ENCODE results near the gene RALA. TPM values are rescaled to one million over a fixed set of nuclear protein-coding genes. Genes with fewer than 3 reads are reported as not detected.

RALA gene
- total and polyA plus RNA-seq, 2 of the 13 experiments (the other 11 are each of a cell fraction or from before 2014, with no cell fraction given) = 11.8 to 19.5 TPM

DNA sequence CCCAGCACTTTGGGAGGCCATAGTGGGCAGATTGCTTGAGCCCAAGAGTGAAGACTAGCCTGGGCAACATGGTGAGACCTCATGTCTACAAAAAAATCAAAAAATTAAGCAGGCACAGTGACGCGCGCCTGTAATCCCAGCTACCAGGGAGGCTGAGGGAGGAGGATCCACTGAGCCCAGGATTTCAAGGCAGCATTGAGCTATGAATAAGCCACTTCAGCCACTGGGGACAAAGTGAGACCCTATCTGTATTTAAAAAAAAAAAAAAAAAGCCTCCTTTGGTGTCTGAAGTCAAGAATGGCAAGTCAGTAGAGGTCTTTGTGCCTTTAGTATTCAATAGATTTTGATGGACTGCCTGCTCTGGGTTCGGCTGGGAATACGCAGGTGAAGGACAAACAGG lies 85.7 kb downstream of the RALA start:
- H3K27ac ChIP-seq (ENCODE audit: extremely low read length, insufficient read depth, low read length) = no peak overlapping the region
- FAIRE-seq (no peak), ATAC-seq (no peak), DNase-seq (ENCODE audit: low spot score) (no peak)
- intact Hi-C loops (cut with micrococcal nuclease; ENCODE audit: unreplicated experiment) (no loop called here), in situ Hi-C loops (cut with HindIII; ENCODE audit: extremely low pct_ligation_motif_present, low pct_unique_long_range_greater_than_20kb) (no loop called here)
- no peak overlapping the region for H3K9ac ChIP-seq (ENCODE audit: insufficient read depth, low read depth, low read length)
- no peaks in the 10 kb centered on the region for H4K20me1 ChIP-seq (ENCODE audit: insufficient read depth, low read length)
- H3K4me3 ChIP-seq (replicated peaks in 1 of 3; ENCODE audit: insufficient read depth in 1 of 3, low read depth in 2 of 3, low read length in 3 of 3) = no peak overlapping the region
- CTCF ChIA-PET (ENCODE audit: low intra/inter-chr PET ratio, low total read pairs) = no interaction called here
- H2AFZ ChIP-seq (ENCODE audit: low read length) = no peak overlapping the region
- no peak overlapping the region for H3K4me2 ChIP-seq (ENCODE audit: low read depth, low read length)
- BruUV-seq (replicated peaks) = no TSS peak
- H3K36me3 ChIP-seq (replicated peaks in 1 of 2; ENCODE audit: control insufficient read depth in 1 of 2, insufficient read depth in 2 of 2, low read length in 2 of 2) = 0 out of 5 replicates have a peak, but pooled peaks cover 0 to 3% of the 10 kb centered on the region in 2 experiments
- H3K9me3 ChIP-seq (ENCODE audit: low read length) = peaks cover under 1% of the 10 kb centered on the region; the same call in 1 of the 2 replicates
- POLR2A ChIA-PET = no interaction called here
- H3K27me3 ChIP-seq (ENCODE audit: control insufficient read depth in 1 of 2, insufficient read depth in 2 of 2, low read length in 2 of 2) = no peaks in the 10 kb centered on the region
- 94% methylated on average over 5 of the region's 5 CpGs for WGBS (ENCODE audit: low lambda C conversion rate)
- H3K4me1 ChIP-seq (ENCODE audit: insufficient read depth, low read length) = no peaks in the 10 kb centered on the region
- no peaks in the 10 kb centered on the region for H3K79me2 ChIP-seq (ENCODE audit: insufficient read depth, low read length)
- TF ChIP-seq HOXA7 (CRISPR knock-in tag; IDR thresholded peaks at IDR 0.05) (no peak), HDAC1 (CRISPR knock-in tag; IDR thresholded peaks at IDR 0.05) (no peak), JARID2 (CRISPR knock-in tag; IDR thresholded peaks at IDR 0.05; ENCODE audit: insufficient replicate concordance) (no peak), TERF1 (CRISPR knock-in tag; IDR thresholded peaks at IDR 0.05) (no peak), XBP1 (CRISPR knock-in tag; IDR thresholded peaks at IDR 0.05) (no peak), TOE1 (CRISPR knock-in tag; IDR thresholded peaks at IDR 0.05) (no peak), CCAR2 (optimal IDR thresholded peaks at IDR 0.05; ENCODE audit: low read depth, low read length) (no peak), ZFP36L2 (CRISPR knock-in tag; IDR thresholded peaks at IDR 0.05) (no peak), ZBTB14 (CRISPR knock-in tag; IDR thresholded peaks at IDR 0.05) (no peak), DR1 (CRISPR knock-in tag; IDR thresholded peaks at IDR 0.05) (no peak), KAT7 (CRISPR knock-in tag; IDR thresholded peaks at IDR 0.05; ENCODE audit: borderline replicate concordance) (no peak), TRIM24 (CRISPR knock-in tag; IDR thresholded peaks at IDR 0.05) (no peak), SCMH1 (CRISPR knock-in tag; IDR thresholded peaks at IDR 0.05; ENCODE audit: borderline replicate concordance) (no peak), NAIF1 (CRISPR knock-in tag; IDR thresholded peaks at IDR 0.05; ENCODE audit: borderline replicate concordance) (no peak), KIAA2018 (CRISPR knock-in tag; IDR thresholded peaks at IDR 0.05; ENCODE audit: borderline replicate concordance) (no peak), KAT8 (CRISPR knock-in tag; IDR thresholded peaks at IDR 0.05) (no peak)
